ENCODE results near the gene CD36.

Gene CD36

GRCh38 chr7:80629023-80629422, 9.4 kb upstream of the CD36 start:
- DNase-seq = no peak

GRCh38 chr7:80630608-80631405, 7.6 kb upstream of the CD36 start:
- no peak for DNase-seq

DNA sequence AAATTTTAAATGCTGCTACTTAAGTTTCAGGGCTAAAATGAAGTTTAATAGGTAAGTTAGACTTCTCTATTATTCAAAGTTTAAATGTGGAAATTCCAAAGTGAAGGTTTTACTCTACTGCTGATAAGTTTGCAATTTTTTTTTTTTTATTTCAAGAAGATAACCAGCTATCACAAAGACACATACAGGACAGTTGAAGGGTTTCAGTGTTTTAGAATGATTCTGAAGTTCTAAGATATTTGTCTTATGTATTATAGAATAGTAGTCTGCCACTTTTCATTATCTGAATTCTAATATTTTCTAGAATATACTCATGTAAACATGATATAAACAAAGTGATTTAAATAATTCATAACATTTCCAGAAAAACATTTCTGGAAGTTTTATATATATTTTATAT, 7.0 kb upstream of the CD36 start:
- DNase-seq = no peak

DNA sequence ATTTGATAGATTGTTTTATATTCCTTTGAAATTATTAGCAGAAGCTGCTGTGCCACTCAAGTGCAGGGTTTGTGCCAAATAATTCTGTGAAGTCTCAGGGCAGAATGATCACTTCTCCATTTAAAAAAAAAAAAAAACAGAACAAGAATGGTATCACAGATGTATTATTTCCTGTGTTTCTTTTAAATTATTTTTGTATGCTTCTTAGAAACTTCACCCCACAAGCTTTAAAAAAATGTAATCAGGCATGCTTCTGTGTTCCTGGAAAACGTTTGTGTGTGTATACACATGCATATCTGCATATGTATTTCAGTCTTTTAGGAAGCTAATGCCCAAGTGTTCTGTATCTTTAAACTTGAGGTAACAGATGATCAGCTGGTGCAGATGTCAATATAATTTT, 6.3 kb upstream of the CD36 start:
- DNase-seq = no peak

DNA sequence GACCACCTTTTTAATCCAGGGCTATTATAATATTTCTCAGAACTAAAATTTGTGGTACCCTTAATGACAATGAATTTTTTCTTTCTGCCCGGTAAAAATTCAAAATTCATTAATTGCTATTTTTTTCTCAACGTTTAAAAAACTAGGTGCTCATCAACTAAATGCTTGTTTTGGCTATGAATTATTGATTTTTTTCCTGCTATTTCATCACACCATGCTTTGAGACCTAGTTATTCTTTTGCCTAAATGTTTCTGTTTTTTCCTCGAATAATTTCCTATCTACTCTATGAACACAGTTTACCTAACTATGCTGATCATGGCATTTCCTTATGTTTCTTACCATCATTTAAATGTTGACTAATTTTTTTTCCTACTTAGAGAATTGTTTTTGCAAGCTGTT, 5.6 kb upstream of the CD36 start:
- DNase-seq = no peak

GRCh38 chr7:80634505-80634904, 3.9 kb upstream of the CD36 start:
- DNase-seq = no peak

GRCh38 chr7:80635533-80635932, 2.9 kb upstream of the CD36 start:
- no peak for DNase-seq

DNA sequence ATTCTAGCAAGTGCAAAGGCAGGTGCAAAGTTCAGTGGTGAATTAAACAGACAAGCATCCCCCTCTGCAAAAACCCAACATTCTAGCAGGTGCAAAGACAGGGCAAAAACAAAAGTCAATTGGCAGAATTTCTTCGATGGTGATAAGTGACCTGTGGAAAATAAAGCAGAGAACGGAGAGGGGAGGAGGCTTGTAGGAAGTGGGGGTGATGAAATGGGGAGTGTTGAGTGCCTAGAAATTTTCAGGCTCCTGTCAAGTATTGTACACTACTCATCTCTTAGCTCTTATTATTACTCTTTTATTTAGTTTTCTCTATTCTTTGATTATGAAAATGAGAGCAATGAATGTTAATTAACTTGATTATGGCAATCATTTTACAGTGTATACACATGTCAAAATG, 2.4 kb upstream of the CD36 start:
- no peak for DNase-seq

- DNase-seq = no peak
Measured at GRCh38 chr7:80636709-80637108, 1.7 kb upstream of the CD36 start.

GRCh38 chr7:80637454-80637853, 988 bp upstream of the CD36 start:
- no peak for DNase-seq

- no peak for DNase-seq
Measured at GRCh38 chr7:80639011-80639410, 569 bp downstream of the CD36 start.

GRCh38 chr7:80640846-80641245, 2.4 kb downstream of the CD36 start:
- DNase-seq = no peak

- no peak for DNase-seq
Measured at GRCh38 chr7:80641548-80641947, 3.1 kb downstream of the CD36 start.

GRCh38 chr7:80642871-80643270, 4.4 kb downstream of the CD36 start:
- DNase-seq = no peak

DNA sequence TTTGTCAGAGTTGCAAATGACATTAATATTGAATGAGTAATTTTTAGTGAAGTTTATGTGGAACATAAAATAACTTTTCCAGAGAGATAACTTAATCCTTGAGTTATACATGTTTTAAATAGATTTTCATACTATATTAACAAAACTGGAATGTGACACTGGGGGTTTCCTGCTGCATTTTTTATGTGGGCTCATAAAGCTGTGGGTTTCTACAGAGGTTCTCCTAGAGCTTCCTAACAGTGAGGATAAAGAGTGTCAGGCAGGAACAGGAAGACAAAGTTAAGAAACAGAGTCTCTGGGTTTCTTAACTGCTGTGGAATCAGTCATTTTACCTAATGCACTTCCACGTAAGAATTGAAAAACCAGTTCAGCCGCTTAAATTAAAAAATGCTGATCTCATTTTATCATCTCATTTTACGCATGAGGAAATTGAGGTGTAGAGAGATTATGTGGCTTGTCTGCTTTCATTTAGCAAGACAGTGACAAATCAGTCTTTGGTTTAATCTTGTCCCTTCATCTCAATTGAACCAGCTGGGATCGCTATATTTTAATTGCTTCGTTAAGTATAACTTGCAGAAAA, 5.0 kb downstream of the CD36 start:
- no peak for DNase-seq

DNA sequence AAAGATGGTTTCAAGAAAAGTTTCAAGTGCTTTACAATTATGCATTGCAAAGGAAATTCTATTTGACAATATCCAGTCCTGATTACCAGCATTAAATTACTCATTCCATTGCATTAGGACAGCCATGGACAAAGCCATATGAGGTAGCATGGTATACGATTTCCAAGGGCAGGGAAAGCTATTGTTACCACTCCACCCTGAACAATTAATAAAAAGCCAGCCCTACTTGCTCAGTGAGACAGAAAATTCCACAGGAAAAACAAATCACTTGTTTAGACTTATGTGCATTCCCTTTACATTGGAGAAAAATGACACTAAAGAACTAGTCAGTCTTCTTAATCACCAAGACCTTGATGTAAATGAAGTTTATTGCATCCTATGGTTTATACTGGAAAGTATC, 5.6 kb downstream of the CD36 start:
- DNase-seq = no peak

GRCh38 chr7:80646083-80646865, 7.8 kb downstream of the CD36 start:
- no peak for DNase-seq

GRCh38 chr7:80647436-80647835, 9.0 kb downstream of the CD36 start:
- DNase-seq = no peak

DNA sequence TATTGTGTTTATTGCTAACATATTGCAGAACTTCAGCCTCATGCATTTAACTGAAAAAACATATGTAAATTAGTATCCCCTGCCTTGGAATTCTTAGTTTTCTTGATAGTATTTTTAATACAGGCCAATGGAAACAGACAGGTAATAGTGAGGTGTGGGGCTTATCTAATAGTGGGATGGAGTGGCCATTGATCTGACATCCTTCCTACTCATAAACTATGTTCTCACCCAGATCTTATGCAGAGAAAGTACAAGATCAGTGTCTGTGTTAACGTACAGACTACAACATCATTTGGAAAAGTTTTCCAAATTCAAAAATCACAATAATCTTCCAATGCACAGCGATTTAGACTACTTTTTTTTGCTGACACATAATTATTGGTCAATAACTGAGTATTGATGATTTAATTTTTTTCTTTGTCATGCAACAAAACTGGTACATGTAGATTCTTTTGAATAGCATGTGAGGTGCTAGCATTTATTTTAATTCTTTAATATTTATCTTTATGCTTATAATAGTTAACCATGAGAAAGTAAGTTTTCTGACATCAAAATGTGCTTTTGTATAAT, 9.7 kb downstream of the CD36 start:
- DNase-seq = no peak

DNA sequence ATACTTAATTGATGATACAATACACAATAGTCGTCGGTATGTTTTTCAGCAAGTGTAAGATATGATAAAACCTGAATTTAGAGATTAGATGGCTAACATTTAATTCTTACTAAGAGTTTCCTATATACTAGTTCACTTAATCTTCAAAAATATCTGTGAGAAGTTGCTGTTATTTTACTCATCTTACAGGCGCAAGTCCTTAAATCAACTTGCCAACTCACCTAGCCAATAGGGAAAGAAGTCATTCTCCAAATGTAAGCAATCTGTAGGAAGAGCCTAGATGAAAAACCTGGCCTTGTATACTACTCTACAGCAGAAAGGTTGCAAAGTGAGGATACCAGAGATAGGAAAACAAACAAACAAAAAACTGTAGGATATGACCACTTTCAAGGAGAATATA, 10.6 kb downstream of the CD36 start:
- DNase-seq = no peak

GRCh38 chr7:80650030-80650429, 11.6 kb downstream of the CD36 start:
- DNase-seq = no peak

DNA sequence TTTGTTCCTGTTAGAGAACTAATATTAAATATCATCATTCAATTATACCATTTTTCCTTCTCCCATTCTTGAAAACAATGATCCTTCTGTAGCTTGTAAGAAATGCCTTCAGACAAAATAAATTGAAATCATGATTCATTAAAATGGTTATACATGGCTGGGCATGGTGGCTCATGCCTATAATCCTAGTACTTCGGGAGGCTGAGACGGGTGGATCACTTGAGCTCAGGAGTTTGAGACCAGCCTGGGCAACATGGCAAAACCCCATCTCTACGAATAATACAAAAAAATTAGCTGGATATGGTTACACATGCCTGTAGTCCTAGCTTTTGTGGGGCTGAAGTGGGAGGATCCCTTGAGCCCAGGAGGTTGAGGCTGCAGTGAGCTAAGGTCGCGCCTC, 13.0 kb downstream of the CD36 start:
- no peak for DNase-seq

DNA sequence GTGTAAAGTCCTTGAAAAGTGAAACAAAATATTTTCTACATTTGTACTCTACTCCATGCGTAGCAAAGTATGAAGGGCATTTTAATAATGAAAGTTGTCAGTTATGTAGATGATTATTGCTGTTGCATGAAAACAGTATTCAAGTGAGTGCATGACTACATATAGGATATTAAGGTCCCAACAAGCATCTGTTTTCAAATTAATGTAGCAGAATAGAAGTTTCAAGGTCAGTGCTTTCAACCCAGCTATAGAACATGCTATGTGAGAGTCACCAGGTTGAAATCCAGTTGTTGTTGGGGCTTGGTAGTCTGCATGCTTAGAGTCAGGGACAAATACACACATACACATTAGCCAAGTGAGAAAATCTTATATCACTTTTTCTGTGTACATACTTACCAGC, 14.8 kb downstream of the CD36 start:
- no peak for DNase-seq

DNA sequence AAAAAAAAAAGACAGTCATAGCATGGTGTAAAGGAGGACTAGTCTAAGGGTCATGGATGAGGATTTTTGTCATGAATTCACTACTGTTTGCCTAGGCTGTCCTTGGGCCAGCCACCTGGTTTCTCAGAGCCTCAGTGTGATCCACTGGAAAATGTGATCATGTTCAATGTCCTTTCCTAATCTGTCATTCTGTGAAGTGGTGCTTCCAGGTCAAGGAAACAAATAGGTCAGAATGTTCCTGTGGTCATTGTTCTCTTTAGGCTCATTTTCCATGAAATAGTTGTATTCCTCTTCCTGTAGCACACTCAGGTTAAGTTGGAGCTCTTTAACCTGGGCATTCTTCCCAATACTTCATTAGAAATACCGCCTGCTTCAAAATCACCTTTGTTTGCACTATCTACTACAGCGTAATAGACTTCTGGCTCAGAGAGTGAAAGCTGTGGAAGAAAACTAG, 16.5 kb downstream of the CD36 start:
- no peak for DNase-seq

Measured in CD4-positive, alpha-beta T cell treated with Interleukin-15 for 1 hour (primary cell).